Measurements from ENCODE around the gene FBXO17. TPM values are rescaled to one million over a fixed set of nuclear protein-coding genes. Genes with fewer than 3 reads are reported as not detected.

The FBXO17 gene
- total and polyA plus RNA-seq, 2 donors (not counting 3 experiments of a cell fraction or from before 2014, with no cell fraction given), result 21.8 to 23.8 TPM

DNA sequence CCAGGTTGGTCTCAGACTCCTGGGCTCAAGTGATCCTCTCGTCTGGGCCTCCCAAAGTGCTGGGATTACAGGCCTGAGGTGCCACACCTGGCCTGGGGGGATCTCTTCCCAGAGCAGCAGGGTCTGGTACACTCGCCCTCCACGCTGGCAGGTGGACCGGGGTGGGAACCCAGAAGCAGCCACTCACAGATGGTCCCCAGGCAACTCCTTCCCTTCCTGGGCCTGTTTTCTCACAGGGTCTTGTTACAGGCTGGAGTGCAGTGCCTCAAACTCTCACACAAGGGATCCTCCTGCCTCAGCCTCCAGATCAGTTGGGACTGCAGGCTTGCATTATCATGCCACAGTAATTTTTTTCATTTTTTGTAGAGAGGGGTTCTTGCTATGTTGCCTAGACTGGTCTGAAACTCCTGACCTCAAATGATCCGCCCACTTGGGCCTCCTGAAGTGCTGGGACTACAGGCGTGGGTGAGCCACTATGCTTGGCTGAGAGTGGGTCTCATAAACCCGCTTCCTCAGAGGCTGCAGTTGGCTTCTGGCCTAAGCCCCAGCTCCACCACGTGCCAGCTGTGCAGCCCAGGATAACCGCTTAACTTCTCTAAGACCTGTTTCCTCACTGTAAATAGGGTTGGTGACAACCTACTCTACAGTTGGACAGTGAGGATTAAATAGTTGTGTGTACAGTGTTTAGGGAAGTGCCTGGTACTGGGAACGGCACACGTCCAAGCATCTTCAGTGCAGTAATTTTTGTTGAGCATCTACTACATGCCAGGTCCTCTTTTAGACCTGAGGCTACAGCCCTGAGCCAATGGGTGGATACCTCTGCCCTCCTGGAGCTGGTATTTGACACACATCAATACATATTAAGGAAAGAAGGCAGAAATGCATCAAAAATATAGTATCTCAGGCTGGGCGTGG lies 62.7 kb downstream of the FBXO17 start:
- Histone ChIP-seq H3K9me1 (replicated peaks; ENCODE audit: control insufficient read depth, extremely low read depth, insufficient read depth, low read length) (no peaks in the 10 kb centered on the region), H2AFZ (ENCODE audit: low read depth, low read length) (no peak overlapping the region), H3K27me3 (ENCODE audit: control insufficient read depth in 2 of 2, insufficient read depth in 2 of 2, low read length in 2 of 2) (no peaks in the 10 kb centered on the region), H3K4me1 (ENCODE audit: control insufficient read depth, extremely low read depth, insufficient read depth, low read length) (no peaks in the 10 kb centered on the region), H3K9me3 (replicated peaks; ENCODE audit: control insufficient read depth, insufficient read depth, low read length) (no peaks in the 10 kb centered on the region), H3K4me3 (replicated peaks in 1 of 3; ENCODE audit: insufficient read depth in 1 of 3, low read depth in 1 of 3, low read length in 3 of 3) (no peak overlapping the region), H4K20me1 (replicated peaks; ENCODE audit: control insufficient read depth, extremely low read depth, insufficient read depth, low read length) (no peaks in the 10 kb centered on the region), H3K9ac (replicated peaks; ENCODE audit: extremely low read depth, insufficient read depth, low read length) (no peak overlapping the region), H3K36me3 (ENCODE audit: control insufficient read depth in 2 of 2, extremely low read depth in 1 of 2, insufficient read depth in 2 of 2, low read length in 2 of 2) (peaks cover 0 to 4% of the 10 kb centered on the region in 2 experiments), H3K4me2 (ENCODE audit: insufficient read depth, low read length) (no peak overlapping the region), H3K79me2 (ENCODE audit: control insufficient read depth, insufficient read depth, low read length) (no peaks in the 10 kb centered on the region), H3K27ac (ENCODE audit: insufficient read depth, low read depth, low read length) (no peak overlapping the region)
- dilution Hi-C loops (cut with MboI; ENCODE audit: extremely low pct_ligation_motif_present, low sequenced_read_pairs), result no loop called here
- intact Hi-C loops (cut with micrococcal nuclease), result no loop called here
- BruUV-seq (replicated peaks), result no TSS peak
- ChIA-PET POLR2A (no interaction called here), CTCF (interaction anchor here (1.2 to 1.6 kb wide), 3 partner anchors 11 to 25 kb away, joined by 3 to 4 read pairs (median 4); partner anchors contain the start of gene NFKBIB)
- DNase-seq (ENCODE audit: low read depth, low spot score) (no peak), FAIRE-seq (no peak)
- TF ChIP-seq JUN (IDR thresholded peaks at IDR 0.05; ENCODE audit: borderline replicate concordance, insufficient read depth, insufficient read length, low read depth), result no peak
- TF ChIP-seq GATA2 (IDR thresholded peaks at IDR 0.05; ENCODE audit: insufficient read depth, insufficient read length, low read depth, low read length), result no peak
- TF ChIP-seq, protein P1, sequence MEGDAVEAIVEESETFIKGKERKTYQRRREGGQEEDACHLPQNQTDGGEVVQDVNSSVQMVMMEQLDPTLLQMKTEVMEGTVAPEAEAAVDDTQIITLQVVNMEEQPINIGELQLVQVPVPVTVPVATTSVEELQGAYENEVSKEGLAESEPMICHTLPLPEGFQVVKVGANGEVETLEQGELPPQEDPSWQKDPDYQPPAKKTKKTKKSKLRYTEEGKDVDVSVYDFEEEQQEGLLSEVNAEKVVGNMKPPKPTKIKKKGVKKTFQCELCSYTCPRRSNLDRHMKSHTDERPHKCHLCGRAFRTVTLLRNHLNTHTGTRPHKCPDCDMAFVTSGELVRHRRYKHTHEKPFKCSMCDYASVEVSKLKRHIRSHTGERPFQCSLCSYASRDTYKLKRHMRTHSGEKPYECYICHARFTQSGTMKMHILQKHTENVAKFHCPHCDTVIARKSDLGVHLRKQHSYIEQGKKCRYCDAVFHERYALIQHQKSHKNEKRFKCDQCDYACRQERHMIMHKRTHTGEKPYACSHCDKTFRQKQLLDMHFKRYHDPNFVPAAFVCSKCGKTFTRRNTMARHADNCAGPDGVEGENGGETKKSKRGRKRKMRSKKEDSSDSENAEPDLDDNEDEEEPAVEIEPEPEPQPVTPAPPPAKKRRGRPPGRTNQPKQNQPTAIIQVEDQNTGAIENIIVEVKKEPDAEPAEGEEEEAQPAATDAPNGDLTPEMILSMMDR (IDR thresholded peaks at IDR 0.05; ENCODE audit: extremely low read depth in 1 of 2, insufficient read depth in 1 of 2, low read depth in 1 of 2, low read length in 2 of 2), result no peak
- no peak for TF ChIP-seq POLR2AphosphoS5 (IDR thresholded peaks at IDR 0.05; ENCODE audit: insufficient read depth, low read depth, low read length)
- TF ChIP-seq EZH2 (IDR thresholded peaks at IDR 0.05; ENCODE audit: borderline replicate concordance, low read depth, low read length, severe bottlenecking), result no peak
- no peak for TF ChIP-seq FOS (IDR thresholded peaks at IDR 0.05; ENCODE audit: borderline replicate concordance, insufficient read depth, low read length)
- TF ChIP-seq POLR2A (IDR thresholded peaks at IDR 0.05; ENCODE audit: low read depth, low read length), result no peak
- no peak for TF ChIP-seq MYC (IDR thresholded peaks at IDR 0.05; ENCODE audit: low read depth, low read length)
- TF ChIP-seq, protein P2, sequence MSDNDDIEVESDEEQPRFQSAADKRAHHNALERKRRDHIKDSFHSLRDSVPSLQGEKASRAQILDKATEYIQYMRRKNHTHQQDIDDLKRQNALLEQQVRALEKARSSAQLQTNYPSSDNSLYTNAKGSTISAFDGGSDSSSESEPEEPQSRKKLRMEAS (IDR thresholded peaks at IDR 0.05; ENCODE audit: insufficient read depth, insufficient read length), result no peak

Data from endothelial cell of umbilical vein (primary cell).